ENCODE results near the gene DKK3.

The DKK3 gene

GRCh38 chr11:11963067-11963466, 45.4 kb downstream of the DKK3 start:
- in situ Hi-C loops (cut with HindIII; ENCODE audit: low pct_ligation_motif_present, low pct_unique_long_range_greater_than_20kb, low sequenced_read_pairs), result no loop called here

GRCh38 chr11:11961399-11962028, 46.9 kb downstream of the DKK3 start:
- no peak for DNase-seq

More at GRCh38 chr11:11963067-11963466, 45.4 kb downstream of the DKK3 start:
- no peak for DNase-seq

GRCh38 chr11:11960687-11961086, 47.7 kb downstream of the DKK3 start:
- no peak for DNase-seq
- in situ Hi-C loops (cut with HindIII; ENCODE audit: low pct_ligation_motif_present, low pct_unique_long_range_greater_than_20kb, low sequenced_read_pairs), result no loop called here

More at GRCh38 chr11:11961399-11962028, 46.9 kb downstream of the DKK3 start:
- in situ Hi-C loops (cut with HindIII; ENCODE audit: low pct_ligation_motif_present, low pct_unique_long_range_greater_than_20kb, low sequenced_read_pairs), result no loop called here

- in situ Hi-C loops (cut with HindIII; ENCODE audit: low pct_ligation_motif_present, low pct_unique_long_range_greater_than_20kb, low sequenced_read_pairs), result no loop called here
- DNase-seq, result no peak
These were observed 48.8 kb downstream of the DKK3 start for GRCh38 chr11:11959601-11960000.

GRCh38 chr11:11958403-11959231, 49.8 kb downstream of the DKK3 start:
- no peak for DNase-seq
- in situ Hi-C loops (cut with HindIII; ENCODE audit: low pct_ligation_motif_present, low pct_unique_long_range_greater_than_20kb, low sequenced_read_pairs), result no loop called here

- DNase-seq, result no peak
- in situ Hi-C loops (cut with HindIII; ENCODE audit: low pct_ligation_motif_present, low pct_unique_long_range_greater_than_20kb, low sequenced_read_pairs), result no loop called here
These were observed 52.4 kb downstream of the DKK3 start for GRCh38 chr11:11956006-11956405.

- DNase-seq, result no peak
- in situ Hi-C loops (cut with HindIII; ENCODE audit: low pct_ligation_motif_present, low pct_unique_long_range_greater_than_20kb, low sequenced_read_pairs), result no loop called here
These were observed 56.4 kb downstream of the DKK3 start for GRCh38 chr11:11952036-11952435.

GRCh38 chr11:11949482-11949881, 58.9 kb downstream of the DKK3 start:
- no peak for DNase-seq
- in situ Hi-C loops (cut with HindIII; ENCODE audit: low pct_ligation_motif_present, low pct_unique_long_range_greater_than_20kb, low sequenced_read_pairs), result no loop called here

- in situ Hi-C loops (cut with HindIII; ENCODE audit: low pct_ligation_motif_present, low pct_unique_long_range_greater_than_20kb, low sequenced_read_pairs), result no loop called here
- no peak for DNase-seq
These were observed 60.0 kb downstream of the DKK3 start for GRCh38 chr11:11948242-11948947.

GRCh38 chr11:11947825-11948224, 60.6 kb downstream of the DKK3 start:
- in situ Hi-C loops (cut with HindIII; ENCODE audit: low pct_ligation_motif_present, low pct_unique_long_range_greater_than_20kb, low sequenced_read_pairs), result no loop called here
- DNase-seq, result no peak

GRCh38 chr11:11946878-11947277, 61.5 kb downstream of the DKK3 start:
- no peak for DNase-seq
- in situ Hi-C loops (cut with HindIII; ENCODE audit: low pct_ligation_motif_present, low pct_unique_long_range_greater_than_20kb, low sequenced_read_pairs), result no loop called here

- no peak for DNase-seq
These were observed 62.2 kb downstream of the DKK3 start for GRCh38 chr11:11946180-11946579.

GRCh38 chr11:11944444-11944843, 64.0 kb downstream of the DKK3 start:
- in situ Hi-C loops (cut with HindIII; ENCODE audit: low pct_ligation_motif_present, low pct_unique_long_range_greater_than_20kb, low sequenced_read_pairs), result no loop called here
- no peak for DNase-seq

More at GRCh38 chr11:11946180-11946579, 62.2 kb downstream of the DKK3 start:
- in situ Hi-C loops (cut with HindIII; ENCODE audit: low pct_ligation_motif_present, low pct_unique_long_range_greater_than_20kb, low sequenced_read_pairs), result no loop called here

- no peak for DNase-seq
- in situ Hi-C loops (cut with HindIII; ENCODE audit: low pct_ligation_motif_present, low pct_unique_long_range_greater_than_20kb, low sequenced_read_pairs), result no loop called here
These were observed 65.8 kb downstream of the DKK3 start for GRCh38 chr11:11942668-11943067.

GRCh38 chr11:11940551-11940950, 67.9 kb downstream of the DKK3 start:
- DNase-seq, result no peak
- in situ Hi-C loops (cut with HindIII; ENCODE audit: low pct_ligation_motif_present, low pct_unique_long_range_greater_than_20kb, low sequenced_read_pairs), result no loop called here

- in situ Hi-C loops (cut with HindIII; ENCODE audit: low pct_ligation_motif_present, low pct_unique_long_range_greater_than_20kb, low sequenced_read_pairs), result no loop called here
- DNase-seq, result no peak
These were observed 70.5 kb downstream of the DKK3 start for GRCh38 chr11:11937957-11938356.

GRCh38 chr11:11937433-11937832, 71.0 kb downstream of the DKK3 start:
- DNase-seq, result no peak
- in situ Hi-C loops (cut with HindIII; ENCODE audit: low pct_ligation_motif_present, low pct_unique_long_range_greater_than_20kb, low sequenced_read_pairs), result no loop called here

GRCh38 chr11:11935536-11935935, 72.9 kb downstream of the DKK3 start:
- in situ Hi-C loops (cut with HindIII; ENCODE audit: low pct_ligation_motif_present, low pct_unique_long_range_greater_than_20kb, low sequenced_read_pairs), result no loop called here
- no peak for DNase-seq

GRCh38 chr11:11931461-11932055, 76.9 kb downstream of the DKK3 start:
- peak; percentile 55 for DNase-seq
- in situ Hi-C loops (cut with HindIII; ENCODE audit: low pct_ligation_motif_present, low pct_unique_long_range_greater_than_20kb, low sequenced_read_pairs), result no loop called here

Measured in ACHN (cell line).